Measurements from ENCODE around the gene RAPGEF1. TPM values are rescaled to one million over a fixed set of nuclear protein-coding genes. Genes with fewer than 3 reads are reported as not detected.

RAPGEF1 gene
- total and polyA plus RNA-seq, 2 donors (not counting 3 experiments of a cell fraction or from before 2014, with no cell fraction given) = 50.0 to 124 TPM

DNA sequence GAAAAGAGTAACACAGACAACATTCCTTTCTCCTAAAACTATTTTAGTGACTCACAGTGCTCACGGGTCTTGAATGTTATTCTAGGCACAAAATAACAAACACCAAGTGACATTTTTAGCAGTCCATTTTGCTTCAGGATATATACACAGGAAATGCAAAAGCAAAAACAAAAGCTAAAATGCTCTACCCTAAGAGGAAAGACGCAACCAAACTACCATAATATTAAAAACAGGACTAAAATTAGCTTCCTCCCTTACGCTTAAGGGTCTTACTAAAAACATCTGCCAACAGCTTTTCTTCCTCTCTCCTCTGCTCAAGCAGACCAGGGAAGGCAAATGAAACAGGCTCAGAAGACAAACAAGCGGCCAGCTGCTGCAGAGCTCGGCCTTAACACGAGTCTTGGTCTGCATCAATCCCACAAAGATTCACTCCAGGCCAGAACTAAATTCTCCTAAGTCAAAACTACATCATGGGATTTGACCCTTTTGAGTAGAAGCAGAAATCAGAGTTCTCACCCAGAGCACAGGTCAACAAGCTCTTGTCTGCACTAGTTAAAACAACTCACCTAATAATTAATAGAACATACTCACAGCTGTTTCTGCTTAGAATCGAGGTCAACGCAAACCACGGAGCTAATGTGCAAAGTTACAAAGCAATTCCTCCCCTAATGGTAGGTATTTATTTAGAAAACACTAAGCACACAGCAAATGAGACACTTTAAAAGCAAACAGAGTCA lies 62.3 kb downstream of the RAPGEF1 start:
- TSS peak; percentile 93 for BruUV-seq (replicated peaks)

DNA sequence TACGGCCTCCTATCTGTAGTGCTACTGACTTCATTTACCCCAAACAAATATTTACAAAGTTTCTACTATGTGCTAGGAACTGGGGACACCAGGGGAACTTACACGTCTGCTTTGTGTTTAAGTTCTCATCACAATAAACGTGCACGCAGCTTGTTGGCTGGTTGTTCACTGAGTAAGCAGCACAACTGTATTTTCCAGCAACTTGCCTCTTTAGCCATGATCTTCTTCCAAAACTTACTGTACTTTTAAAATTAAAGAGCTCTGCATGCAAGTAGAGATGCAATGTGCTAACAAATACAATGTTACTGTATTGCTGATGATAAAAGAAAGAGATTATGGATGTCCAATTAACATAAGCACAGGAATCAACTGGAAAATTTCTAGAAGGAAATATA lies 62.8 kb downstream of the RAPGEF1 start:
- H3K4me2 ChIP-seq (ENCODE audit: insufficient read depth, low read length) = peak overlapping the region; percentile 77
- FAIRE-seq (no peak), DNase-seq (ENCODE audit: low read depth, low spot score) (no peak)
- peak overlapping the region; percentile 96 for H3K27ac ChIP-seq (ENCODE audit: insufficient read depth, low read depth, low read length)
- dilution Hi-C loops (cut with MboI; ENCODE audit: extremely low pct_ligation_motif_present, low sequenced_read_pairs) = no loop called here
- no peaks in the 10 kb centered on the region for H3K36me3 ChIP-seq (ENCODE audit: control insufficient read depth in 2 of 2, extremely low read depth in 1 of 2, insufficient read depth in 2 of 2, low read length in 2 of 2)
- intact Hi-C loops (cut with micrococcal nuclease) = loop anchor here (1.0 to 2.0 kb wide), 6 partner anchors 21 to 86 kb away; no protein-coding TSS in a partner anchor
- peaks cover 57% of the 10 kb centered on the region for H3K4me1 ChIP-seq (ENCODE audit: control insufficient read depth, extremely low read depth, insufficient read depth, low read length)
- TF ChIP-seq POLR2A (IDR thresholded peaks at IDR 0.05; ENCODE audit: low read depth, low read length) (no peak), POLR2AphosphoS5 (IDR thresholded peaks at IDR 0.05; ENCODE audit: insufficient read depth, low read depth, low read length) (no peak), FOS (IDR thresholded peaks at IDR 0.05; ENCODE audit: borderline replicate concordance, insufficient read depth, low read length) (no peak), GATA2 (IDR thresholded peaks at IDR 0.05; ENCODE audit: insufficient read depth, insufficient read length, low read depth, low read length) (no peak), MYC (IDR thresholded peaks at IDR 0.05; ENCODE audit: low read depth, low read length) (no peak), JUN (IDR thresholded peaks at IDR 0.05; ENCODE audit: borderline replicate concordance, insufficient read depth, insufficient read length, low read depth) (no peak)
- TF ChIP-seq, protein P1, sequence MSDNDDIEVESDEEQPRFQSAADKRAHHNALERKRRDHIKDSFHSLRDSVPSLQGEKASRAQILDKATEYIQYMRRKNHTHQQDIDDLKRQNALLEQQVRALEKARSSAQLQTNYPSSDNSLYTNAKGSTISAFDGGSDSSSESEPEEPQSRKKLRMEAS (IDR thresholded peaks at IDR 0.05; ENCODE audit: insufficient read depth, insufficient read length) = no peak
- CTCF ChIA-PET = interaction anchor here (1.0 to 3.0 kb wide), 16 partner anchors 9 to 85 kb away, joined by 3 to 16 read pairs (median 4); partner anchors contain the start of gene RAPGEF1
- H3K9ac ChIP-seq (replicated peaks; ENCODE audit: extremely low read depth, insufficient read depth, low read length) = peak overlapping the region; percentile 46
- H3K27me3 ChIP-seq (ENCODE audit: control insufficient read depth in 2 of 2, insufficient read depth in 2 of 2, low read length in 2 of 2) = no peaks in the 10 kb centered on the region
- H4K20me1 ChIP-seq (replicated peaks; ENCODE audit: control insufficient read depth, extremely low read depth, insufficient read depth, low read length) = no peaks in the 10 kb centered on the region
- no peak overlapping the region for H2AFZ ChIP-seq (ENCODE audit: low read depth, low read length)
- BruUV-seq (replicated peaks) = no TSS peak
- POLR2A ChIA-PET = interaction anchor here (0.7 to 2.3 kb wide), 3 partner anchors 38 to 62 kb away, joined by 4 to 8 read pairs (median 4); no protein-coding TSS in a partner anchor
- H3K9me1 ChIP-seq (replicated peaks; ENCODE audit: control insufficient read depth, extremely low read depth, insufficient read depth, low read length) = no peaks in the 10 kb centered on the region
- peak overlapping the region in 1 of 3 experiments; percentile 18 for H3K4me3 ChIP-seq (replicated peaks in 1 of 3; ENCODE audit: insufficient read depth in 1 of 3, low read depth in 1 of 3, low read length in 3 of 3)
- H3K79me2 ChIP-seq (ENCODE audit: control insufficient read depth, insufficient read depth, low read length) = peaks cover 71% of the 10 kb centered on the region
- no peaks in the 10 kb centered on the region for H3K9me3 ChIP-seq (replicated peaks; ENCODE audit: control insufficient read depth, insufficient read depth, low read length)

More for the DNA sequence above, 62.3 kb downstream of the RAPGEF1 start:
- dilution Hi-C loops (cut with MboI; ENCODE audit: extremely low pct_ligation_motif_present, low sequenced_read_pairs) = no loop called here
- H2AFZ ChIP-seq (ENCODE audit: low read depth, low read length) = no peak overlapping the region
- CTCF ChIA-PET = interaction anchor here (1.1 to 3.0 kb wide), 20 partner anchors 10 to 86 kb away, joined by 3 to 16 read pairs (median 5); partner anchors contain the start of gene RAPGEF1
- H3K27me3 ChIP-seq (ENCODE audit: control insufficient read depth in 2 of 2, insufficient read depth in 2 of 2, low read length in 2 of 2) = no peaks in the 10 kb centered on the region
- FAIRE-seq = peak; percentile 83
- H3K4me1 ChIP-seq (ENCODE audit: control insufficient read depth, extremely low read depth, insufficient read depth, low read length) = peaks cover 56% of the 10 kb centered on the region
- H3K27ac ChIP-seq (ENCODE audit: insufficient read depth, low read depth, low read length) = peak overlapping the region; percentile 96
- TF ChIP-seq GATA2 (IDR thresholded peaks at IDR 0.05; ENCODE audit: insufficient read depth, insufficient read length, low read depth, low read length) (no peak), FOS (IDR thresholded peaks at IDR 0.05; ENCODE audit: borderline replicate concordance, insufficient read depth, low read length) (peak; percentile 69), JUN (IDR thresholded peaks at IDR 0.05; ENCODE audit: borderline replicate concordance, insufficient read depth, insufficient read length, low read depth) (peak; percentile 91)
- H3K79me2 ChIP-seq (ENCODE audit: control insufficient read depth, insufficient read depth, low read length) = peaks cover 65% of the 10 kb centered on the region
- H3K9ac ChIP-seq (replicated peaks; ENCODE audit: extremely low read depth, insufficient read depth, low read length) = peak overlapping the region; percentile 90
- peak overlapping the region; percentile 77 for H3K4me2 ChIP-seq (ENCODE audit: insufficient read depth, low read length)
- POLR2A ChIA-PET = interaction anchor here (1.3 to 2.3 kb wide), 3 partner anchors 37 to 56 kb away, joined by 3 to 8 read pairs (median 4); no protein-coding TSS in a partner anchor
- no peaks in the 10 kb centered on the region for H4K20me1 ChIP-seq (replicated peaks; ENCODE audit: control insufficient read depth, extremely low read depth, insufficient read depth, low read length)
- peak overlapping the region in 1 of 3 experiments; percentile 18 for H3K4me3 ChIP-seq (replicated peaks in 1 of 3; ENCODE audit: insufficient read depth in 1 of 3, low read depth in 1 of 3, low read length in 3 of 3)
- no peaks in the 10 kb centered on the region for H3K9me1 ChIP-seq (replicated peaks; ENCODE audit: control insufficient read depth, extremely low read depth, insufficient read depth, low read length)
- no peaks in the 10 kb centered on the region for H3K9me3 ChIP-seq (replicated peaks; ENCODE audit: control insufficient read depth, insufficient read depth, low read length)
- no peaks in the 10 kb centered on the region for H3K36me3 ChIP-seq (ENCODE audit: control insufficient read depth in 2 of 2, extremely low read depth in 1 of 2, insufficient read depth in 2 of 2, low read length in 2 of 2)
- intact Hi-C loops (cut with micrococcal nuclease) = loop anchor here (1.0 to 2.0 kb wide), 6 partner anchors 21 to 87 kb away; no protein-coding TSS in a partner anchor
- DNase-seq (ENCODE audit: low read depth, low spot score) = peak; percentile 94
